HPDE6-E6E7 (cell line): ENCODE results near the gene NUP35.

Experiments
- DNase-seq: peaks from one replicate; pipeline ENCODE4 v3.0.0; 2011; ENCODE audit warnings: missing footprints; ENCODE audit errors: extremely low spot score

The NUP35 gene, protein sequence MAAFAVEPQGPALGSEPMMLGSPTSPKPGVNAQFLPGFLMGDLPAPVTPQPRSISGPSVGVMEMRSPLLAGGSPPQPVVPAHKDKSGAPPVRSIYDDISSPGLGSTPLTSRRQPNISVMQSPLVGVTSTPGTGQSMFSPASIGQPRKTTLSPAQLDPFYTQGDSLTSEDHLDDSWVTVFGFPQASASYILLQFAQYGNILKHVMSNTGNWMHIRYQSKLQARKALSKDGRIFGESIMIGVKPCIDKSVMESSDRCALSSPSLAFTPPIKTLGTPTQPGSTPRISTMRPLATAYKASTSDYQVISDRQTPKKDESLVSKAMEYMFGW

DNA sequence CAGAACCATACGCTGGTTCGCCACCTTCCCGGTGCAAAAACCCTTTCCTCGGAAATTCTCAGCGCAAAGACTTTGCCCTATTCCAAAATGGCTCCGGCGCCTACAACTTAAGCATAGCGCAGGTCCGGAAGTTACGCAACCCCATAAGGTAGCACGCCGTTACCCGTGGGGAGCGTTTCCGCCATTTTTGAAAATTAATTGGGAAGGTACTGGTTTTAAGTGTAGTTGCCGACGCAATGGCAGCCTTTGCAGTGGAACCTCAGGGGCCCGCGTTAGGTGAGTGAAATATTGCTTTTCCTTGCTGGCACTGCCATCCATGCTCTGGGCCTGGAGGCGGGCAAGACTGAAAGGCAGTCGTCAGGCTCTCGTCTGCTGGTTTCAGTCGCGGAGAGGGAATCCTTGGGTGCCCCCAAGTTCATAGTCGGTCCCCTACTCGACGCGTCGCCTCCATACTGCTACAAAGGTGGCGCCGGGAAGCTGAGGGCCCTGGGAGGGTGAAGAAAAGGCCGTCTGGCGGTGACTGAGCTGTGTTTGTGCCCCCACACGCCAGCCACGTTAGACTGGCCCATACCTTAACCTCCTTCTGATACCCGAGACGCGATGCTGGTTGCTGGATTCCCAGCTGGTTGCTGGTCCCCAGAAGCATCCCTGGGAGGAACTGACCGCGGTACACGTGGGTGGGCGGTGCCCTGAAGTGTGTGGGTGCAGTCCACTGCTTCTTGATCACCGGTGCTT is at the start of gene NUP35:
TSS of gene NUP35 (plus strand) at position 222 of the 735 bp plus-strand sequence. CDS start at position 237, 15 bp downstream.
- peak; percentile 84 for DNase-seq

DNA sequence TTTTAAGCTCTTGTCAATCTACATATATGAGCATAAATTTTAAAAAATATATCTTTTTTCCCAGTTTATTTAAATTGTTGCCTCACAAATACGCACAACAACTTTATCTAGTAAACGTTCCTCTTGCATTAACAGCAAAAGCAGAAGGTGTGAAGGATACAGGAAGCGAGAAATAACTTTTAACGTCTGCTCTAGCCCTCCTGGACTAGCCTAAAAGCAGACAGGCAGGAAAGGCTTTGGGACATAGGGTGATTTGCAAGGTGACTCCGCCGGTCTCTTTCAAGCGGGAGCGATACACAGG is 46.1 kb upstream of the NUP35 start:
- peak; percentile 29 for DNase-seq

DNA sequence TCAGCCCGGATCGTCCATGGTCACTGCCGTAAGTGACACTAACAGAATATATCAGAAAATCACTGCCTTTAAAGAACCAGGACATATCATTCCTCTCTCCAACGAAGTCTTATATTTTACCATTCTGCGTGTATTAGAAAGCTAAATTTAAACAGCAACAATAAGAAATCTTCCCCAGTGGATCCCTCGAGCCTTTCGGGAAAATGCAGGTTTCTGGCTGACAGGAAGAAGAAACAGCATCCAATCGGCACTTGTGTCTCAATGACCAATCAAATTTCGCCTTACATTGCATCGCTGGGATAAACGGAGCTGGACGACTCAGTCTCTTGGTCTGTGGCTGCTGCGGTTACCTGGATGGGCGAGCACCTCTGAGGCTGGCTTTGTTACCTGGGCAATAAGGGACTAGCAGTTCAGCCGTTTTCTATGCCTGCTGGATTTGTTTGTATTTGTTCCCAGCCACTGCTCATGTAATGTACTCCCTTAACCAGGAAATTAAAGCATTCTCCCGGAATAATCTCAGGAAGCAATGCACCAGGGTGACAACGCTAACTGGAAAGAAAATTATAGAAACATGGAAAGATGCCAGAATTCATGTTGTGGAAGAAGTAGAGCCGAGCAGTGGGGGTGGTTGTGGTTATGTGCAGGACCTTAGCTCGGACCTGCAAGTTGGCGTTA is 45.6 kb upstream of the NUP35 start, which contains the start of gene DUSP19:
TSS of gene DUSP19 (plus strand) at position 284 of the 675 bp plus-strand sequence. CDS start at position 471, 187 bp downstream.
- DNase-seq = peak; percentile 97

DNA sequence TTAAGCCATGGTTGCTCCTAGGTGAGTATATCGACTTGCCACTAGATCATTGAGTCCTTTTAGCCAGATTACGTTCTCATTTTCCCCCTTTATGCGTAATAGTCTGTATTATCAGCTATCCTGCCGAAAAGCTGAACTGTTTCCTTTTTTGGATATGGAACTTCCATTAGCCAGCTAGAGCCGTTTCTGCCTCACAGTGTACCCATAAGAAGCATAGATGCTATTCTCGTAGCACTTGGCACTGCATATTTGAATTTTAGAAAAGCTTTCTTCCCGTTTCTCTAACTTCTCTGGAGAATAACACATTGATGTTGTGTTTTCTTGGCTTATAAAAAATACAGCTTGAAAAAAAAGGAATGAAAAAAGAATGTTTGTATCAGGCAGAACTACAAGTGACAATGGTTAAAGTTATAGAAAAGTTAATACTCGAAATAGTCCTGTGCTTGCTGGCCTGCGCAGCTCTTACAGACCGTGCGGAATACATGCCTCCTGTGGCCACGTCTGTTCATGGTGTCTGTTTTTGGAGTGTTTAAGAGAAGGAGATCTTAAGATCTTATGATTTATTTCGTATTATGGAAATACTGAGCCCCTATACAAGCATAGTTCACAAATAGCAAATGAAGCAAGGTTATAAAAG is 45.0 kb upstream of the NUP35 start:
- no peak for DNase-seq

DNA sequence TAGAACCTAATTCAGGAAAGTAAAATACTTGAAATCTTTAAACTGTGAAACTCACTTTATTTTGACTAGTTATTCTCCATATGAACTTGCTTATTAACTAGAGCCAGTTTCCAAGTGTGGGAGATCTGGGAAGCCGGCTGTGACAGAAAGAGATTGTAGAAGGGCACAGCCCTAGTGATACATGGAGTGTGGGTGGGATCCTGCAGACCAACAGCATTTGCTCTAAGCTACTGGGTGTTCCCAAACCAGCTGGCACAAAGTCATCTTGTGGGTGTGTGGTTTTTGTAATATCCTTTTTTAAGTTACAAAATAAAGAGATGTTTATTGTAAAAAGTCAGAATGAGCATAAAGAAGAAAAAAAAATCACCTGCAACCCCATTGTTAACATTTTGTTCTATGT is 42.3 kb upstream of the NUP35 start:
- DNase-seq = no peak

DNA sequence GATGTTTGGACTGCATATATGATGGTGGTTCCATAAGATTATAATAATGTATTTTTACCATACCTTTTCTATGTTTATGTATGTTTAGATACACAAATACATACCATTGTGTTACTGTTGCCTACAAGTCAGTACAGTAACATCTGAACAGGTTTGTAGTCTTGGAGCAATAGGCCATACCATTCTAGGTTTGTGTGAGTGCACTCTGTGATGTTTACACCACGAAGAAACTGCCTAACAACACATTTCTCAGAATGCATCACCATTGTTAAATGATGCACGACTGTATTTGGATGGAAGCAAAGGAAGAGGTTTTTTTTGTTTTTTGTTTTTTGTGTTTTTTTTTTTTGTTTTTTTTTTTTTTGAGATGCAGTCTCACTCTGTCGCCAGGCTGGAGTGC is 36.2 kb upstream of the NUP35 start:
- no peak for DNase-seq

DNA sequence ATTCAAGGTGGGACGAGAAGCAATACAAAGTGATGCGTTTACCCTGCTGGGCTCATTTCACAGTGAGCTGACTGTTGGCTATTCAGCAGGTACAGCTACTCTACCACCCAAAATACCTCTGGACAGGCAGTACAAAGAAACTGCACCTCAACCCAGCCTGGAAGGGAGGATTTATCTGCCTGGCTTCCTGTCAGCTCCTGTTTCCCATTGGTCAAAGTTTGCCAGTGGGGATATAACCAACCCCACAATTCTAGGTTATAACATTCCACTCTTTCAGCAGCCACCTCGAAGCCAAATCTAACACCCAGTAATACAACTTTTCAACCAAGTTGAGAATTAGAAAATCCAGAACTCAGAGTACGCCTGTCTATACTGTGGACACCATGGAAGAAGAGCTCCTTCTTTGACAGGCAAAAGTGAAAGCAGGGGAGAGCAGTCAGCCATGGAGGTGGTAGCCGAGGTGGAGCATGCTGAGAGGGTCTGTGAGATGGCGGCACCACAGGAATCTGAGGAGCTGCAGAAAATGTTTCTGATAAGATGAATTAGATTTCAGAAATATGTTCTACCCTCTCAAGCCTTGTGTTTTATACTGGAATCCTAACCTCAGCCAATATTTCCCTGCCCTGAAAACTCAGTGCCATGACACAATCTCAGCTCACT is 34.9 kb upstream of the NUP35 start:
- DNase-seq = no peak

DNA sequence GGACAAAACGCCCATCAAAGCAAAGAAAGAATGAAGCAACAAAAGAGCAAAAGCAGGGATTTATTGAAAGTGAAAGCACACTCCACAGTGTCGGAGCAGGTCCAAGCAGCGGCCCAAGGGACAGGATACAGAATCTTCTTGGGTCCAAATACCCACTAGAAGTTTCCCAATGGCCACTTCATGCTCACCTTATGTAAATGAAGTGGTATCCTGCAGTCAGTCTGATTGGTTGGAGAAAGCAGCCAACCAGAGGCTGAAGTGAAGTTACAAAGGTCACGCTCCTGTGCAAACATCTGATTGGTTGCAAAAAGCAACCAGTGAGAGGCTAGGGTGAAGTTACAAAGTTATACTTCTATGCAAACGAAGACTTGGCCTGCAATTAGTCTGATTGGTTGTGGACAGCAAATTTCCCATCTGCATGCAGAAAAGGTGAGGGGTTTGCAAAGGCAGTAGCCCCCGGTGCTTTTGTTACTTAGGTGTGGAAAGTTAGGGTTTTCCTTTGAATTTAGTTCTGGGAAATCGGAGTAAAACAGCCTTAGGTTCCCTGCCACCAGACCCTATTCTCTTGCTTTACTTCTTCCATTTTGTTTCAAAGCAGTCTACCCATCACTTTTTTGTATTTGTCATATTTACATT is 32.8 kb upstream of the NUP35 start:
- DNase-seq = no peak

DNA sequence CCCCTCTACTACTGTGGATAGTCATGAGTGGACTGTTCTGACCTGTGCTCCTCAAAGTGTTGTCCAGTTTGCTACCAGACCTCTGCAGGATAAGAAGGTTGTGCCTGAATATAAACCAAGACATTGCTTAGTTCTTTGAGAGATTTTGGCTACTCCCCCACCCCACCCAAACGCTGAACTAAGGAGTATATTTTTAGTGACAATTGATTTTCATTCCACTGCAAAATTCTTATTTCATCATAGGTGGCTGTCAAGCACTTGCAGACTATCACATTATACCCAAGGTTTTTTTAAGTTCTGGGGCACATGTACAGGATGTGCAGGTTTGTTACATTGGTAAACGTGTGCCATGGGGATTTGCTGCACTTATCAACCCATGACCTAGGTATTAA is 32.3 kb upstream of the NUP35 start:
- DNase-seq = no peak

DNA sequence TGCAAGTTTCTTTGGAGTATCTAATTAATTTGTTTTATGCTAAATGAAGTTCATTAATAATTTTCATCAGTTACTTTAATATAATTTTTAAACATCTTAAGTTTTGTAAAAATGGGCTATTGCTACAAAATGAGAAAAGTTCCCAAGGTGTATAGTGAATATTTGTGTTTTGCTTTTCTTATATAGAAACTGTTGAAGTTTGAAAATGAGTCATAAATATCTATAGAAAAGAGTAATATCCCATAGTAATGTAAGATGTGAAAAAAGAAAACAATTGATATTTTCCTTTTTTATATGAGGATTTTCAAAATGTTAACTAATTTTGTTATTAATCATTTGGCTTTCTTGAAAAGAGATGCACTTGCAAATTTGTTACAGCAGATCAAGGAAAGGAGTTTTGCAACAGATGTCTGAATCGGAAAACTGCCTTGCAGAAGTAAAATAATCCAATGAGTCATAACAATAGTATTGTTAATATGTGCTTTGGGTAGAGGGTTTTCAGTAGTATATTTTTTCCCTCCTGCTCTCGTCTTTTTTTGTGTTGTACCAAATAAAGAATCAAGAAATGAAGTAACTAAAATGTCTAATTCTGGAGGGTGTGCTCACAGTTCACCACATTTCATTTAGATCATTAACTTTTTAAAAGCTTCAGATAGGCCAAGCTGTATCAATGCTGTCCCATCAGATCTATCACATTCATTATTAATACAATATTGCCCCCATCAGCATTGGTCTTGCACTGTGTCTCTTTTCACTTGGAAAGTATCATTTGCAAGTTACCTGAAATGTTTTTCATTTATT is 30.2 kb upstream of the NUP35 start:
- DNase-seq = no peak

DNA sequence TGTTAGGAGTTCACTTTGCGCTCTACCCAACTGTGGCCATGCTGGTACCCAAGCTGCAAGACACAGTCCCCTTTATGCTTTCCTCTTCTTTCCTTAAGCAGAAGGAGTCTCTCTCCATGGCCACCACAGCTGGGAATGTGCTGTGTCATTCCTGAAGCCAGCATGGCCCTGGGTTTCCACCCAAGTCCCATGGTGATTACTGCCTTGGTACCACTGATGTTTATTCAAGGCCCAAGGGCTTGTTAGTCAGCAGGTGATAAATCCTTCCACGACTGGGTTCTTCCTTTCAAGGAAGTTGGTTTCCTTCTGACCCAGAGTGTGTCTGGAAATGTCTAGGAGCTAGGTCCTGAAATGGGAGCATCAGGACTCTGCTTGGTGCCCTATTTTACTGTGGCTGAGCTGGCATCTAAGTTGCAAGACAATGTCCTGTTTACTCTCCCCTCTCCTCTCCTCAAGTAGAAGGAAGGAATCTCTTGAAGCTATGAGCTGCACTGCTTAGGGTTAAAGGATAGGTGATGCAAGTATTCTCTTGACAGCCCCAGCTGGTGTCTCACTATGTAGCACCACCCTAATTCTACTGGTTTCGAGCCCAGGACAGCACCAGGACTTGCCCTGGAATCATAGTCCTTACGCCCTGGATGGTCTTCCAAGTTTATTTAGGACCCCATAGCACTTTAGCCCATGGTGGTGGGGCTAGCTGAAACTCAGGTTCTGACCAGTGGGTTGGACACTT is 18.7 kb upstream of the NUP35 start:
- no peak for DNase-seq

DNA sequence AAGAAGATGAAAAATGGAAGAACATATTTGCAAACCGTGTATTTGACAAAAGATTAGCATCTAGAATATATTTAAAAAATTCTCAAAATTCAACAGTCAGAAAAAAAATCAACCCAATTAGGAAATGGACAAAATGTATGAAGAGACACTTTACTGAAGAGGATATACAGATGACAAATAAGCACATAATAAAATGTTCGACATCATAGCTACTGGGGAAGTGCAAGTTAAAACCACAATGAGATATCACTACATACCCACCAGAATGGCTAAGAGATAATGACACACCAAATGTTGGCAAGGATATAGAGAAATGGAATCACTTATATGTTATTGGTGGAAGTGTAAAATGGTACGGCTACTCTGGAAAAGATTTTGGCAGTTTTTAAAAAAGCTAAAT is 11.7 kb upstream of the NUP35 start:
- DNase-seq = no peak

DNA sequence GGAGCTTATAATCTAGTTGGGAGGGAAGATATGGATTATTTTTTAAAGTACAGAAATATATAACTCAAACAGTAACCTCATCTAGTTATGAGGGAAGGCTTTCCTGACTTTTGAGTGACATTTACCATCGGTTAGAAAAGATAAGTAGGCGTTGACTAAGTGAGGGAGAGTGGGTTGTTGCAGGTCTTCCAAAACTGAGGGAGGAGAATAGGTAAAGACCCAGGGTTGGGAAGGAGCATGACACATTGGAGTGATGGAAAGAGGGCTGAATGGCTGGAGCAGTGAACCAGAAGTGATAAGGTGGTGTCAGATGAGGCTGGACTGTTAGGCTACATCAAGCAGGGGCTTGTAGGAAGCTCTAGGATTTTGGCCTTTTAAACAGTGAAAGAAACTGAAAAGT is 10.6 kb upstream of the NUP35 start:
- DNase-seq = no peak

DNA sequence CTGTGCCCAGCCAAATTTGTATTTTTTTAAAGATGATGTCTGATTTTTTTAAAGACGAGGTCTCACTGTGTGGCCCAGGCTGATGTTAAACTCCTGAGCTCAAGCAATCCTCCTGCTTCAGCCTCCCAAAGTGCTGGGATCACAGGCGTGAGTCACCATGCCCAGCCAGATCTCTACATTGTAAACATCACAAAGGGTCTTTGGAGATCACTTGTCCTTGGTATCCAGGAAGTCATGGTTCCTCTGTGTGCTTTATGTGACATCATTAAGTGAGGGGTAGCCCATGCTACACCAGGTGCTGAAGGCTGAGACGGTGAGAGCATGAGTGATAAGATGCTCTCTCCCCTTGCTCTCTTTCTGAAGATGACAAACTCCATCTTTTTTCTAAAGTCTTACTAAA is 7.0 kb upstream of the NUP35 start:
- no peak for DNase-seq

DNA sequence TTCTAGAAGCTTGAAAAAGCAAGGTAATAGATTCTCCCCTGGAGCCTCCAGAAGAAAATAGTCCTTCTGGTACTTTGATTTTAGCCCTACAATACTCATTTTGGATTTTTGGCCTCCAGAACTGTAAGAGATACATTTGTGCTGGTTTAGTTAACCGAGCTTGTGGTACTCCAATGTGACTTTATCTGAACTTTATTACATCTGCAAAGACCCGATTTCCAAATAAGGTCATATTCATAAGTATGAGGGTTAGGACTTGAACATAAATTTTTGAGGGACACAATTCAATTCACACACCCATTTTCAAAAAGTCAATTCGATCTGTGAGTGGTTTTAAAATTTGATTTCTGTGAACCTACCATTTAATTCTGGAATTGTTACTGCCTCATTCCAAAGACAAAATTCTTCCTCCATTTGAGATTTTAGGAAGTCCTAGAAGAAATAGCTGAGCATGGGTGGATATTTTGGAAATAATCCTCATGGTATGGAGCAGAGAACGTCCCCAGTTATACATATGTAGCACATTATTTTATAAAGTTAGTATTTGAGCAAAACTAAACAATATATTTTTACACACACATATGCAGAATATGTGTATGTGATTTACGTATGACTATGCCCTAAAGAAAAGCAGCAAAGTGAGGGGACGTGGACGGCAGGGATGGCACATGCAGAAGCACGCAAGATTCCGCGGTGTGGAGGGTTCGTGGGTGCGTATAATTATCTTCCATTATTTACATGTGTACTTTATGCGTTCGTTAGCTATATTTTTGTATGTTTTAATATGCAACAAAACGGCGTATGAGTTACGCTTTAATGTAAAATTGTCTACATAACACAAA is 905 bp upstream of the NUP35 start:
- DNase-seq = no peak

DNA sequence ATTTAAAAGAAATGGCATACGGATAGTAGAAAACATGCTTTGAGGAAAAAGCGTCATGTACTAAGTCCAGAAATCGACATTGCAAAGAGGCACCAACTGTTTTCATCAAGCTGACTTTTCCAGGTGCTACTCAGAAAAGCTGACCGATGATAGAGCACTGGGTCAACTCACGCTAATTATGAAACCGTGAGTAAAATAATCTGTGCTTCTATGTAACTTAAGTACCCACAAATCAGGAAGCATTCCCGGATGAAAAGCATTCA is 353 bp upstream of the NUP35 start:
- DNase-seq = no peak

DNA sequence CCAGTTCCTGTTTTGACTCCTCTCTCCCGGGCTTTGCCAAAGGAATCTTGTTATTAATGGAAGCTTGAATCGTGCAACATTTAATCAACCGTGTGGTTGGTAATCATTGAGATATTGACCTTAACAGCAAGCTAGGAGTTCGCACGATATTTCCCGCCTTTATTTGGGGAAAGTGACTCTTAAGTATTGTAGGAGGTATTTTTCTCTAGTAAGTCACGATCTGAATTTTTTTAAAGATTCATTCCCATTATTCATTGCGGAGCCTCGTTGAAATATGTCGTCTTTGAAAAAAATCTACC is 663 bp downstream of the NUP35 start:
- DNase-seq = no peak

DNA sequence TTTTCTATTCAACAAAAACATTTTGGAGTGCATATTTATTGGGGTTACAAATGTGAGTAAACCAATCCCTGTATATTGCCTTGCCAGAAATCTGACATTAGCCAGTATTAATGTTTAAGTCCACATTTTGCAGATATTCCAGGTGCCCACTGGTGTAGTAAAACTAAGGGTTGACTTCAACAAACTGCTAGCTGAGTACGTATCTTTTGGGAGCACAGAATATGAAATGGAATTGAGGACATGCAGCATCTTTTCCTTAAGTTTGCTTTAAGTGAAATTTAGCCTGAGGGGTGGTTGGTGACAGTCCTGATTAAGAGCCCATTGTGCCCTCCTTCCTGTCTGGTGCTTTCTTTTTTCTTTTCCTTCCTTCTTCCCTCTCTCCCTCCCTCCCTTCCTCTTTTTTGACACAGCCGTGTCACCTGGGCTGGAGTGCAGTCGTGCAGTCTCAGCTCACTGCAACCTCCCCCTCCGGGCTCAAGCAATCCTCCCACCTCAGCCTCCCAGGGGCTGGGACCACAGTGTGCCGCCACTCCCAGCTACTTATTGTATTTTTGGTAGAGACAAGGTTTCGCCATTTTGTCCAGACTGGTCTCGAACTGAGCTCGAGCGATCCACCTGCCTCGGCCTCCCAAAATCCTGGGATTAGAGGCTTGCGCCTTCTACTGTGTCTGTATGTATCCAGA is 1.6 kb downstream of the NUP35 start:
- no peak for DNase-seq

DNA sequence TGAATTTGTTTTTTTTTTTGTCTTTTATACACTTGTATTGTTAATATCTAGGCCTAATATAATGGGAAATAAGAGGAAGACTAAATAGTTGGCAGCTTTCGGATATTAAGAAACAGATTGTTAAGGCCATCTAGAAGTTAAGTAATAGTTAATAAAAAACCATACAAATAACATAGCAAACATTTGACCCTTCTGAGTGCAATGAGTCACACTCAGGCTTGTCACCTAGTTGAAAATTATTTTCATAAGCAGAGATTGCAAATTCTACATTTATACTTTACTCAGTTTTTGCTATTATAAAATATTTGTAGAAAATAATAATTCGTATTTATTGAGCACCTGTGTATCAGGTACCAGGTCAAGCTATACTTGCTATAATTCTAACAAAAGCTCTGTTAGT is 2.4 kb downstream of the NUP35 start:
- DNase-seq = no peak
